Measurements from ENCODE around the gene SLC23A1. TPM values are rescaled to one million over a fixed set of nuclear protein-coding genes. Genes with fewer than 3 reads are reported as not detected.
A peak's percentile ranks its signal among the peaks of the same experiment; 100 is the strongest.

The SLC23A1 gene
- total and polyA plus RNA-seq, 2 of the 13 experiments (the other 11 are each of a cell fraction or from before 2014, with no cell fraction given): 6.0 to 6.6 TPM

GRCh38 chr5:139369181-139369580 is 13.9 kb downstream of the SLC23A1 start:
- Histone ChIP-seq H3K4me1 (ENCODE audit: insufficient read depth, low read length) (no peaks in the 10 kb centered on the region), H3K4me3 (replicated peaks in 1 of 3; ENCODE audit: insufficient read depth in 1 of 3, low read depth in 2 of 3, low read length in 3 of 3) (no peak overlapping the region), H3K27me3 (ENCODE audit: control insufficient read depth in 1 of 2, insufficient read depth in 2 of 2, low read length in 2 of 2) (no peaks in the 10 kb centered on the region), H3K36me3 (replicated peaks in 1 of 2; ENCODE audit: control insufficient read depth in 1 of 2, insufficient read depth in 2 of 2, low read length in 2 of 2) (peaks cover 12 to 44% of the 10 kb centered on the region in 2 experiments), H3K9ac (ENCODE audit: insufficient read depth, low read depth, low read length) (no peak overlapping the region), H3K27ac (ENCODE audit: extremely low read length, insufficient read depth, low read length) (no peak overlapping the region), H2AFZ (ENCODE audit: low read length) (no peak overlapping the region), H3K79me2 (ENCODE audit: insufficient read depth, low read length) (no peaks in the 10 kb centered on the region), H3K9me3 (ENCODE audit: low read length) (no peaks in the 10 kb centered on the region), H3K4me2 (ENCODE audit: low read depth, low read length) (no peak overlapping the region), H4K20me1 (ENCODE audit: insufficient read depth, low read length) (no peaks in the 10 kb centered on the region)
- no peak for TF ChIP-seq JUNB (CRISPR knock-in tag; IDR thresholded peaks at IDR 0.05; ENCODE audit: borderline replicate concordance)
- TF ChIP-seq, protein P1, sequence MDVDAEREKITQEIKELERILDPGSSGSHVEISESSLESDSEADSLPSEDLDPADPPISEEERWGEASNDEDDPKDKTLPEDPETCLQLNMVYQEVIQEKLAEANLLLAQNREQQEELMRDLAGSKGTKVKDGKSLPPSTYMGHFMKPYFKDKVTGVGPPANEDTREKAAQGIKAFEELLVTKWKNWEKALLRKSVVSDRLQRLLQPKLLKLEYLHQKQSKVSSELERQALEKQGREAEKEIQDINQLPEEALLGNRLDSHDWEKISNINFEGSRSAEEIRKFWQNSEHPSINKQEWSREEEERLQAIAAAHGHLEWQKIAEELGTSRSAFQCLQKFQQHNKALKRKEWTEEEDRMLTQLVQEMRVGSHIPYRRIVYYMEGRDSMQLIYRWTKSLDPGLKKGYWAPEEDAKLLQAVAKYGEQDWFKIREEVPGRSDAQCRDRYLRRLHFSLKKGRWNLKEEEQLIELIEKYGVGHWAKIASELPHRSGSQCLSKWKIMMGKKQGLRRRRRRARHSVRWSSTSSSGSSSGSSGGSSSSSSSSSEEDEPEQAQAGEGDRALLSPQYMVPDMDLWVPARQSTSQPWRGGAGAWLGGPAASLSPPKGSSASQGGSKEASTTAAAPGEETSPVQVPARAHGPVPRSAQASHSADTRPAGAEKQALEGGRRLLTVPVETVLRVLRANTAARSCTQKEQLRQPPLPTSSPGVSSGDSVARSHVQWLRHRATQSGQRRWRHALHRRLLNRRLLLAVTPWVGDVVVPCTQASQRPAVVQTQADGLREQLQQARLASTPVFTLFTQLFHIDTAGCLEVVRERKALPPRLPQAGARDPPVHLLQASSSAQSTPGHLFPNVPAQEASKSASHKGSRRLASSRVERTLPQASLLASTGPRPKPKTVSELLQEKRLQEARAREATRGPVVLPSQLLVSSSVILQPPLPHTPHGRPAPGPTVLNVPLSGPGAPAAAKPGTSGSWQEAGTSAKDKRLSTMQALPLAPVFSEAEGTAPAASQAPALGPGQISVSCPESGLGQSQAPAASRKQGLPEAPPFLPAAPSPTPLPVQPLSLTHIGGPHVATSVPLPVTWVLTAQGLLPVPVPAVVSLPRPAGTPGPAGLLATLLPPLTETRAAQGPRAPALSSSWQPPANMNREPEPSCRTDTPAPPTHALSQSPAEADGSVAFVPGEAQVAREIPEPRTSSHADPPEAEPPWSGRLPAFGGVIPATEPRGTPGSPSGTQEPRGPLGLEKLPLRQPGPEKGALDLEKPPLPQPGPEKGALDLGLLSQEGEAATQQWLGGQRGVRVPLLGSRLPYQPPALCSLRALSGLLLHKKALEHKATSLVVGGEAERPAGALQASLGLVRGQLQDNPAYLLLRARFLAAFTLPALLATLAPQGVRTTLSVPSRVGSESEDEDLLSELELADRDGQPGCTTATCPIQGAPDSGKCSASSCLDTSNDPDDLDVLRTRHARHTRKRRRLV (CRISPR knock-in tag; IDR thresholded peaks at IDR 0.05): no peak
- no peak for ATAC-seq
- no peak for DNase-seq (ENCODE audit: low spot score)
- BruUV-seq (replicated peaks): no TSS peak
- FAIRE-seq: no peak
- in situ Hi-C loops (cut with HindIII; ENCODE audit: extremely low pct_ligation_motif_present, low pct_unique_long_range_greater_than_20kb): no loop called here
- POLR2A ChIA-PET: no interaction called here
- CTCF ChIA-PET (ENCODE audit: low intra/inter-chr PET ratio, low total read pairs): no interaction called here
- intact Hi-C loops (cut with micrococcal nuclease; ENCODE audit: unreplicated experiment): no loop called here
- 100% methylated on average over 1 of the region's 1 CpG for WGBS (ENCODE audit: low lambda C conversion rate)

- Histone ChIP-seq H3K27me3 (ENCODE audit: control insufficient read depth in 1 of 2, insufficient read depth in 2 of 2, low read length in 2 of 2) (no peaks in the 10 kb centered on the region), H3K9me3 (ENCODE audit: low read length) (no peaks in the 10 kb centered on the region), H3K4me1 (ENCODE audit: insufficient read depth, low read length) (no peaks in the 10 kb centered on the region), H2AFZ (ENCODE audit: low read length) (no peak overlapping the region), H3K4me3 (replicated peaks in 1 of 3; ENCODE audit: insufficient read depth in 1 of 3, low read depth in 2 of 3, low read length in 3 of 3) (no peak overlapping the region), H4K20me1 (ENCODE audit: insufficient read depth, low read length) (no peaks in the 10 kb centered on the region), H3K36me3 (replicated peaks in 1 of 2; ENCODE audit: control insufficient read depth in 1 of 2, insufficient read depth in 2 of 2, low read length in 2 of 2) (peaks cover 15 to 50% of the 10 kb centered on the region in 2 experiments), H3K79me2 (ENCODE audit: insufficient read depth, low read length) (no peaks in the 10 kb centered on the region), H3K27ac (ENCODE audit: extremely low read length, insufficient read depth, low read length) (no peak overlapping the region), H3K4me2 (ENCODE audit: low read depth, low read length) (no peak overlapping the region), H3K9ac (ENCODE audit: insufficient read depth, low read depth, low read length) (no peak overlapping the region)
- in situ Hi-C loops (cut with HindIII; ENCODE audit: extremely low pct_ligation_motif_present, low pct_unique_long_range_greater_than_20kb): no loop called here
- ChIA-PET POLR2A (no interaction called here), CTCF (ENCODE audit: low intra/inter-chr PET ratio, low total read pairs) (no interaction called here)
- 97% methylated on average over 2 of the region's 2 CpGs for WGBS (ENCODE audit: low lambda C conversion rate)
- FAIRE-seq: no peak
- intact Hi-C loops (cut with micrococcal nuclease; ENCODE audit: unreplicated experiment): no loop called here
- TF ChIP-seq STAG1 (CRISPR knock-in tag; IDR thresholded peaks at IDR 0.05): peak; percentile 26
- TF ChIP-seq, protein P2, sequence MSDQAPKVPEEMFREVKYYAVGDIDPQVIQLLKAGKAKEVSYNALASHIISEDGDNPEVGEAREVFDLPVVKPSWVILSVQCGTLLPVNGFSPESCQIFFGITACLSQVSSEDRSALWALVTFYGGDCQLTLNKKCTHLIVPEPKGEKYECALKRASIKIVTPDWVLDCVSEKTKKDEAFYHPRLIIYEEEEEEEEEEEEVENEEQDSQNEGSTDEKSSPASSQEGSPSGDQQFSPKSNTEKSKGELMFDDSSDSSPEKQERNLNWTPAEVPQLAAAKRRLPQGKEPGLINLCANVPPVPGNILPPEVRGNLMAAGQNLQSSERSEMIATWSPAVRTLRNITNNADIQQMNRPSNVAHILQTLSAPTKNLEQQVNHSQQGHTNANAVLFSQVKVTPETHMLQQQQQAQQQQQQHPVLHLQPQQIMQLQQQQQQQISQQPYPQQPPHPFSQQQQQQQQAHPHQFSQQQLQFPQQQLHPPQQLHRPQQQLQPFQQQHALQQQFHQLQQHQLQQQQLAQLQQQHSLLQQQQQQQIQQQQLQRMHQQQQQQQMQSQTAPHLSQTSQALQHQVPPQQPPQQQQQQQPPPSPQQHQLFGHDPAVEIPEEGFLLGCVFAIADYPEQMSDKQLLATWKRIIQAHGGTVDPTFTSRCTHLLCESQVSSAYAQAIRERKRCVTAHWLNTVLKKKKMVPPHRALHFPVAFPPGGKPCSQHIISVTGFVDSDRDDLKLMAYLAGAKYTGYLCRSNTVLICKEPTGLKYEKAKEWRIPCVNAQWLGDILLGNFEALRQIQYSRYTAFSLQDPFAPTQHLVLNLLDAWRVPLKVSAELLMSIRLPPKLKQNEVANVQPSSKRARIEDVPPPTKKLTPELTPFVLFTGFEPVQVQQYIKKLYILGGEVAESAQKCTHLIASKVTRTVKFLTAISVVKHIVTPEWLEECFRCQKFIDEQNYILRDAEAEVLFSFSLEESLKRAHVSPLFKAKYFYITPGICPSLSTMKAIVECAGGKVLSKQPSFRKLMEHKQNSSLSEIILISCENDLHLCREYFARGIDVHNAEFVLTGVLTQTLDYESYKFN (CRISPR knock-in tag; conservative IDR thresholded peaks at IDR 0.05): no peak
- TF ChIP-seq MTA3 (CRISPR knock-in tag; IDR thresholded peaks at IDR 0.05): no peak
- no peak for DNase-seq (ENCODE audit: low spot score)
- no TSS peak for BruUV-seq (replicated peaks)
- no peak for ATAC-seq
Measured at GRCh38 chr5:139368613-139369012, 14.5 kb downstream of the SLC23A1 start.

All from HepG2 (cell line).